Panc1 (cell line): ENCODE data around the gene ARFGAP2. TPM values are rescaled to one million over a fixed set of nuclear protein-coding genes. Genes with fewer than 3 reads are reported as not detected.

Source experiments
- ATAC-seq: fragments of 200-7000 bp; cut with Tn5 transposase; 2 replicates; pipeline ENCODE4 v1.9.1; 2020; ENCODE audit warnings: mild to moderate bottlenecking, moderate library complexity
- BruUV-seq: library from RNA; stranded (reverse); fragments of 400-500 nt; replicated peaks from 2 replicates; lab custom pipeline; 2021; lab: Mats Ljungman, UMichigan
- CTCF ChIA-PET: fragments of 300-600 bp; sonication (Branson Sonifier 250); formaldehyde crosslinking; loops from one replicate; lab custom pipeline; 2022; ENCODE audit warnings: antibody characterized with exemption; lab: Charles Lee
- POLR2A ChIA-PET: fragments of 300-600 bp; sonication (Branson Sonifier 250); formaldehyde crosslinking; loops from one replicate; lab custom pipeline; 2022; ENCODE audit warnings: antibody characterized with exemption; lab: Charles Lee
- DNase-seq: peaks from one replicate; pipeline ENCODE4 v3.0.0-alpha.2; 2010; ENCODE audit warnings: low read depth, low spot score
- H3K27ac ChIP-seq: 2 replicates; pipeline ENCODE4 v1.5.1; 2011; ENCODE audit warnings: mild to moderate bottlenecking, low read length, inconsistent platforms
- H3K27me3 ChIP-seq: fragments of 200-500 bp; sonication (Bioruptor generic); 2 replicates; pipeline ENCODE4 v1.6.0; 2014; ENCODE audit warnings: low read length, inconsistent platforms; ENCODE audit not compliant: control insufficient read depth, insufficient read depth
- H3K36me3 ChIP-seq: fragments of 200-500 bp; sonication (Bioruptor generic); 2 replicates; pipeline ENCODE4 v1.5.1; 2014; ENCODE audit warnings: inconsistent platforms, mild to moderate bottlenecking, low read length, moderate library complexity; ENCODE audit not compliant: control insufficient read depth, insufficient read depth
- H3K4me1 ChIP-seq: 2 replicates; pipeline ENCODE4 v1.5.1; 2011; ENCODE audit warnings: inconsistent platforms, mild to moderate bottlenecking, low read length, moderate library complexity; ENCODE audit not compliant: control insufficient read depth, insufficient read depth
- H3K4me3 ChIP-seq, 2 experiments: 2 replicates each; pipeline ENCODE4 v1.5.1; 2011 to 2012; ENCODE audit warnings: low read depth in 2 of 2, low read length in 2 of 2, mild to moderate bottlenecking in 2 of 2, inconsistent platforms in 1 of 2, moderate library complexity in 1 of 2
- H3K9me3 ChIP-seq: fragments of 200-500 bp; sonication (Bioruptor generic); 2 replicates; pipeline ENCODE4 v1.5.1; 2014; ENCODE audit warnings: low read depth, mild to moderate bottlenecking, inconsistent platforms, low read length, moderate library complexity; ENCODE audit not compliant: control insufficient read depth, insufficient read depth
- POLR2AphosphoS5 ChIP-seq: IDR thresholded peaks from 2 replicates; pipeline ENCODE4 v1.6.1; 2012; ENCODE audit warnings: mild to moderate bottlenecking, low read depth, low read length, moderate library complexity
- SIN3A ChIP-seq: IDR thresholded peaks from 2 replicates; pipeline ENCODE4 v1.6.1; 2012; ENCODE audit warnings: low read depth, mild to moderate bottlenecking, low read length, moderate library complexity, borderline replicate concordance; ENCODE audit not compliant: insufficient read depth
- TCF7L2 ChIP-seq: IDR thresholded peaks from 2 replicates; pipeline ENCODE4 v1.6.1; 2011; ENCODE audit warnings: mild to moderate bottlenecking, low read depth, low read length, inconsistent platforms
- in situ Hi-C: cut with HindIII; loops from 2 replicates; pipeline ENCODE4 v1.10.0; 2016; ENCODE audit warnings: low sequenced_read_pairs, low pct_unique_long_range_greater_than_20kb
- intact Hi-C: fragments of 100-400 bp; cut with micrococcal nuclease; formaldehyde crosslinking; loops from one replicate; pipeline ENCODE4 v1.10.0; 2022; ENCODE audit not compliant: unreplicated experiment
- total RNA-seq: library from RNA; stranded (reverse); gene quantifications from one replicate; pipeline ENCODE4 v1.2.1, GENCODE V29; 2021; ENCODE audit not compliant: unreplicated experiment
- TF ChIP-seq, protein P1 (sequence below): fragments of 450-650 bp; IDR thresholded peaks from 2 replicates; pipeline ENCODE4 v1.5.1; 2017; ENCODE audit warnings: mild to moderate bottlenecking
- TF ChIP-seq, protein P2 (sequence below), 2 experiments: IDR thresholded peaks; 2 replicates each; pipeline ENCODE4 v1.6.1; 2011 to 2012; ENCODE audit warnings: low read depth in 2 of 2, control low read depth in 1 of 2, low read length in 1 of 2, mild to moderate bottlenecking in 1 of 2, moderate library complexity in 1 of 2; ENCODE audit not compliant: insufficient read depth in 1 of 2

Gene ARFGAP2
- total RNA-seq, 1 experiment from 2014 or later, result 61.4 TPM

DNA sequence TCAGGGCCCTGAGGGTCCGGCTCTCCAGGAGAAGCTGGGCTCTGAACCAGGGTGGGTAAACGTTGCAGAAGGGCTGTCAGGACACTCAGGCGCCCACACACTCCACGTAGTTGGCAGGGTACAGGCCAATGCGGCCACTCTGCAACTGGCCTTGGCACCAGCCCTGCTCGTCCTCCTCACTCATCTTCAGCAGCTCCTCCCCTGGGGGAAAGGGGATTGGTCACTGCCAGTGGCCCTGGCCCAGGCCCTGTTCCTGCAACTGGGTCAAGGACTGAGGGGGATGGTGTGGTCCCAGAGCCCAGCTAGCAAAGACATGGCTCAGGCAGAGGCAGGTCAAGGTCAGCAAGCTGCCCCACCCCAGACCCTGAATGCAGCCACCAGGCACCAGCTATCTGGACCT, 1.2 kb upstream of the ARFGAP2 start:
- Histone ChIP-seq H3K4me3 (no peak overlapping the region), H3K4me1 (peaks cover 14% of the 10 kb centered on the region), H3K27ac (peak overlapping the region; percentile 93), H3K27me3 (no peaks in the 10 kb centered on the region), H3K9me3 (no peaks in the 10 kb centered on the region), H3K36me3 (peaks cover 2% of the 10 kb centered on the region)
- intact Hi-C loops, result loop anchor here (10.0 kb wide), 2 partner anchors 77 to 177 kb away; partner anchors contain the start of genes MYBPC3 and NR1H3
- no TSS peak for BruUV-seq
- DNase-seq (no peak), ATAC-seq (no peak)
- CTCF ChIA-PET, result interaction anchor here (0.6 to 1.6 kb wide), 6 partner anchors 9 to 81 kb away, joined by 3 to 5 read pairs (median 4); partner anchors contain the start of gene PACSIN3
- POLR2A ChIA-PET, result interaction anchor here (0.6 kb wide), 1 partner anchor 14 kb away, joined by 14 read pairs; no protein-coding TSS in a partner anchor
- in situ Hi-C loops, result no loop called here
- no peak for TF ChIP-seq TCF7L2
- TF ChIP-seq, protein P1, sequence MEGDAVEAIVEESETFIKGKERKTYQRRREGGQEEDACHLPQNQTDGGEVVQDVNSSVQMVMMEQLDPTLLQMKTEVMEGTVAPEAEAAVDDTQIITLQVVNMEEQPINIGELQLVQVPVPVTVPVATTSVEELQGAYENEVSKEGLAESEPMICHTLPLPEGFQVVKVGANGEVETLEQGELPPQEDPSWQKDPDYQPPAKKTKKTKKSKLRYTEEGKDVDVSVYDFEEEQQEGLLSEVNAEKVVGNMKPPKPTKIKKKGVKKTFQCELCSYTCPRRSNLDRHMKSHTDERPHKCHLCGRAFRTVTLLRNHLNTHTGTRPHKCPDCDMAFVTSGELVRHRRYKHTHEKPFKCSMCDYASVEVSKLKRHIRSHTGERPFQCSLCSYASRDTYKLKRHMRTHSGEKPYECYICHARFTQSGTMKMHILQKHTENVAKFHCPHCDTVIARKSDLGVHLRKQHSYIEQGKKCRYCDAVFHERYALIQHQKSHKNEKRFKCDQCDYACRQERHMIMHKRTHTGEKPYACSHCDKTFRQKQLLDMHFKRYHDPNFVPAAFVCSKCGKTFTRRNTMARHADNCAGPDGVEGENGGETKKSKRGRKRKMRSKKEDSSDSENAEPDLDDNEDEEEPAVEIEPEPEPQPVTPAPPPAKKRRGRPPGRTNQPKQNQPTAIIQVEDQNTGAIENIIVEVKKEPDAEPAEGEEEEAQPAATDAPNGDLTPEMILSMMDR, result no peak
- TF ChIP-seq SIN3A, result no peak
- no peak for TF ChIP-seq POLR2AphosphoS5
- TF ChIP-seq, protein P2, sequence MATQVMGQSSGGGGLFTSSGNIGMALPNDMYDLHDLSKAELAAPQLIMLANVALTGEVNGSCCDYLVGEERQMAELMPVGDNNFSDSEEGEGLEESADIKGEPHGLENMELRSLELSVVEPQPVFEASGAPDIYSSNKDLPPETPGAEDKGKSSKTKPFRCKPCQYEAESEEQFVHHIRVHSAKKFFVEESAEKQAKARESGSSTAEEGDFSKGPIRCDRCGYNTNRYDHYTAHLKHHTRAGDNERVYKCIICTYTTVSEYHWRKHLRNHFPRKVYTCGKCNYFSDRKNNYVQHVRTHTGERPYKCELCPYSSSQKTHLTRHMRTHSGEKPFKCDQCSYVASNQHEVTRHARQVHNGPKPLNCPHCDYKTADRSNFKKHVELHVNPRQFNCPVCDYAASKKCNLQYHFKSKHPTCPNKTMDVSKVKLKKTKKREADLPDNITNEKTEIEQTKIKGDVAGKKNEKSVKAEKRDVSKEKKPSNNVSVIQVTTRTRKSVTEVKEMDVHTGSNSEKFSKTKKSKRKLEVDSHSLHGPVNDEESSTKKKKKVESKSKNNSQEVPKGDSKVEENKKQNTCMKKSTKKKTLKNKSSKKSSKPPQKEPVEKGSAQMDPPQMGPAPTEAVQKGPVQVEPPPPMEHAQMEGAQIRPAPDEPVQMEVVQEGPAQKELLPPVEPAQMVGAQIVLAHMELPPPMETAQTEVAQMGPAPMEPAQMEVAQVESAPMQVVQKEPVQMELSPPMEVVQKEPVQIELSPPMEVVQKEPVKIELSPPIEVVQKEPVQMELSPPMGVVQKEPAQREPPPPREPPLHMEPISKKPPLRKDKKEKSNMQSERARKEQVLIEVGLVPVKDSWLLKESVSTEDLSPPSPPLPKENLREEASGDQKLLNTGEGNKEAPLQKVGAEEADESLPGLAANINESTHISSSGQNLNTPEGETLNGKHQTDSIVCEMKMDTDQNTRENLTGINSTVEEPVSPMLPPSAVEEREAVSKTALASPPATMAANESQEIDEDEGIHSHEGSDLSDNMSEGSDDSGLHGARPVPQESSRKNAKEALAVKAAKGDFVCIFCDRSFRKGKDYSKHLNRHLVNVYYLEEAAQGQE (IDR thresholded peaks at IDR 0.05; ENCODE audit: insufficient read depth in 1 of 2, low read depth in 2 of 2, low read length in 1 of 2), result no peak

DNA sequence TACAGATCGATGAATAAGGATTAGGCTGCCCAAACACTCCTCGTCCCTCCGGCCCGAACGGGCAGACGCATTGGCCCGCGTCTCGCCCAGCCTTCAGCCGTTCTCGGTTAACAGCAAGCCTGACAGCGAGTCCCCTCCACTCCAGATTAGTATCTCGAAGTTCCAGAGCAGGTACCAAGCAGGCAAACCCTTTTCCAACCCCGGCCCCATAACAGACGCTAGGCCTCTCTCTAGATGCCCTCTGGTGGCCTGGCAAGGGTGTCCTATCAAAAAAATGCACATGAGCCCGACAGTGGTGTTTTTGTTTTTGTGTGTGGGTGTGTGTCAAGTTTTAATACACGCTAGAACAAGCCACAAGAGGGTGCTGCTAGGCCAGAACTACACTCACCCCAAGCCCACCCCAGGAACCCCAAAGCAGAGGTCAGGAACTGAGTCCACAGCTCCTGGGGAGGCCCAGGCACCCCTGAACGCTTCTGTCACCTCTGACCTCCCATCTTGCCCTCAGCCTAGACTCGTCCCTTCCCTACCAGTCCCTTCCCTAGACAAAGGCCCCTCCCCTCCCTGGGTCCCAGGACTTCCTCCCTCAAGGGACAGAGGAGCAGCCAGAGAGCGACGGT, 658 bp upstream of the ARFGAP2 start:
- intact Hi-C loops (loop anchor here (10.0 kb wide), 2 partner anchors 77 to 177 kb away; partner anchors contain the start of genes MYBPC3 and NR1H3), in situ Hi-C loops (no loop called here)
- BruUV-seq, result no TSS peak
- TF ChIP-seq, protein P1, result peak; percentile 67
- no peak for TF ChIP-seq POLR2AphosphoS5
- DNase-seq, result no peak
- no peaks in the 10 kb centered on the region for H3K9me3 ChIP-seq
- H3K36me3 ChIP-seq, result peaks cover 2% of the 10 kb centered on the region
- peak overlapping the region; percentile 70 to 100 for H3K4me3 ChIP-seq
- ChIA-PET POLR2A (interaction anchor here (0.6 kb wide), 1 partner anchor 623 kb away, joined by 3 read pairs; no protein-coding TSS in a partner anchor), CTCF (interaction anchor here (0.6 to 1.6 kb wide), 5 partner anchors 9 to 82 kb away, joined by 3 to 5 read pairs (median 4); partner anchors contain the start of gene PACSIN3)
- H3K4me1 ChIP-seq, result peaks cover 14% of the 10 kb centered on the region
- ATAC-seq, result peak; percentile 62
- H3K27ac ChIP-seq, result peak overlapping the region; percentile 93
- H3K27me3 ChIP-seq, result no peaks in the 10 kb centered on the region
